Endodermal cell (in vitro differentiated cells): ENCODE data around the gene FAM25G. TPM values are rescaled to one million over a fixed set of nuclear protein-coding genes. Genes with fewer than 3 reads are reported as not detected.

Source experiments
- DNase-seq: peaks from one replicate; pipeline ENCODE4 v3.0.0-alpha.2; 2017
- H3K27ac ChIP-seq: 2 replicates; pipeline ENCODE4 v1.5.1; 2013; ENCODE audit warnings: mild to moderate bottlenecking, low read depth, low read length, moderate library complexity
- H3K27me3 ChIP-seq: 2 replicates; pipeline ENCODE4 v1.6.1; 2013; ENCODE audit warnings: mild to moderate bottlenecking, low read length, moderate library complexity; ENCODE audit not compliant: insufficient read depth, control insufficient read depth, poor library complexity, severe bottlenecking
- H3K36me3 ChIP-seq: 2 replicates; pipeline ENCODE4 v1.7.0; 2013; ENCODE audit warnings: mild to moderate bottlenecking, low read length, moderate library complexity; ENCODE audit not compliant: control insufficient read depth, insufficient read depth
- H3K4me1 ChIP-seq: one replicate; pipeline ENCODE4 v1.7.0; 2013; ENCODE audit warnings: low read length; ENCODE audit not compliant: control insufficient read depth, insufficient read depth
- H3K4me3 ChIP-seq: 2 replicates; pipeline ENCODE4 v1.5.1; 2013; ENCODE audit warnings: mild to moderate bottlenecking, low read length, moderate library complexity
- H3K9ac ChIP-seq: 2 replicates; pipeline ENCODE4 v1.6.1; 2013; ENCODE audit warnings: mild to moderate bottlenecking, low read length, moderate library complexity; ENCODE audit not compliant: poor library complexity, severe bottlenecking; ENCODE audit errors: extremely low read depth
- H3K9me3 ChIP-seq: 2 replicates; pipeline ENCODE4 v1.6.1; 2013; ENCODE audit warnings: mild to moderate bottlenecking, low read length, moderate library complexity; ENCODE audit not compliant: control insufficient read depth
- H3K27ac Mint-ChIP-seq: 2 replicates; pipeline ENCODE4 v1.8.0; 2020; ENCODE audit warnings: mixed read lengths
- H3K27me3 Mint-ChIP-seq: 2 replicates; pipeline ENCODE4 v1.8.0; 2021; ENCODE audit warnings: mild to moderate bottlenecking, mixed read lengths; ENCODE audit not compliant: insufficient read depth
- H3K36me3 Mint-ChIP-seq: 2 replicates; pipeline ENCODE4 v1.8.0; 2020; ENCODE audit warnings: low read depth, mixed read lengths
- H3K4me1 Mint-ChIP-seq: 2 replicates; pipeline ENCODE4 v1.8.0; 2020; ENCODE audit warnings: mixed read lengths
- H3K4me3 Mint-ChIP-seq: 2 replicates; pipeline ENCODE4 v1.8.0; 2020; ENCODE audit warnings: mild to moderate bottlenecking, moderate library complexity, mixed read lengths
- H3K9me3 Mint-ChIP-seq: 2 replicates; pipeline ENCODE4 v1.8.0; 2020; ENCODE audit warnings: mild to moderate bottlenecking, mixed read lengths
- CTCF ChIP-seq: fragments of 200-600 bp; sonication (generic); conservative IDR thresholded peaks from 2 replicates; pipeline ENCODE4 v1.5.0; 2021; ENCODE audit warnings: antibody characterized with exemption, mild to moderate bottlenecking
- WGBS, 2 experiments: methylation state at CpG; one replicate each; pipeline versions ENCODE4 v1.1.5 to v1.1.7; 2013; ENCODE audit warnings: missing lambda C conversion rate in 2 of 2, mixed read lengths in 1 of 2; ENCODE audit not compliant: insufficient coverage in 1 of 2, insufficient read length in 1 of 2; 5-methylcytosine and 5-hydroxymethylcytosine counted together
- total RNA-seq, 2 donors: library from RNA; stranded (reverse); fragmentation: NEBNext Ultra II Directional in 1 of 2; extraction: Animal tissue kit (Norgen Biotek cat#: 25700) in 1 of 2; gene quantifications; 2 replicates in 1 of 2; 3 replicates in 1 of 2; pipeline ENCODE4 v1.2.1, GENCODE V29; 2021

Gene FAM25G
- total RNA-seq, 2 donors from 2014 or later, result not detected

- 84 to 100% methylated on average over 1 to 3 of the region's 3 CpGs for WGBS, 2 experiments
- H3K36me3 Mint-ChIP-seq, result no peaks in the 10 kb centered on the region
- no peak overlapping the region for H3K4me3 Mint-ChIP-seq
- DNase-seq, result no peak
- Histone ChIP-seq H3K9ac (no peak overlapping the region), H3K27ac (no peak overlapping the region), H3K36me3 (no peaks in the 10 kb centered on the region), H3K4me3 (no peak overlapping the region), H3K9me3 (peaks cover 16% of the 10 kb centered on the region), H3K4me1 (no peaks in the 10 kb centered on the region), H3K27me3 (no peaks in the 10 kb centered on the region)
- no peak overlapping the region for H3K27ac Mint-ChIP-seq
- peaks cover 6% of the 10 kb centered on the region for H3K4me1 Mint-ChIP-seq
- no peaks in the 10 kb centered on the region for H3K27me3 Mint-ChIP-seq
- TF ChIP-seq CTCF, result no peak
- H3K9me3 Mint-ChIP-seq, result peaks cover 9% of the 10 kb centered on the region
Observed at GRCh38 chr10:47447705-47448104, 43.8 kb downstream of the FAM25G start.

DNA sequence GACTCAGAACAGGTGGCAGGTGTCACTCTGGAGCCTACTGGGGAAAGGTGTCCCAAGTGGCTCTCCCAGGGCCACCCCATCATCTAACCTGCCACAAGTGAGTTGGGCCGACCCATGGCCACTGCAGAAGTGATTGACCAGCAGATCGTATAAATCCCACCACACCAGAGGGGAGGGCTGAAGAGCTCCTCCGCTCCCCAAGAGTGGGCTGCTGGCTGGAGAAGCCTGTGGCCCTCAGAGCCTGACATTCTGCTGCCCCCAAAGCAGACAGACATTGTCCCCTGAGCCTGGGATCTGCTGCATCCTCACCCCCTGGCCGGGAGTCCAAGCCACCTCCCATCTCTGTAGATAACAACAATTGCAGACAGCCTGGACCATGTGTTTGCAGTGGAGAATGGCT is 44.3 kb downstream of the FAM25G start:
- Histone ChIP-seq H3K4me1 (no peaks in the 10 kb centered on the region), H3K36me3 (no peaks in the 10 kb centered on the region), H3K4me3 (no peak overlapping the region), H3K9me3 (peaks cover 16% of the 10 kb centered on the region), H3K27ac (no peak overlapping the region), H3K27me3 (no peaks in the 10 kb centered on the region), H3K9ac (no peak overlapping the region)
- Mint-ChIP-seq H3K9me3 (peaks cover 9% of the 10 kb centered on the region), H3K27ac (no peak overlapping the region), H3K4me1 (peaks cover under 1% of the 10 kb centered on the region), H3K4me3 (no peak overlapping the region), H3K36me3 (no peaks in the 10 kb centered on the region), H3K27me3 (no peaks in the 10 kb centered on the region)
- WGBS, 2 experiments, result 82 to 93% methylated on average over 2 to 4 of the region's 4 CpGs
- TF ChIP-seq CTCF, result no peak
- no peak for DNase-seq

GRCh38 chr10:47445720-47446119 is 45.8 kb downstream of the FAM25G start:
- H3K9me3 Mint-ChIP-seq, result peaks cover 9% of the 10 kb centered on the region
- H3K4me3 ChIP-seq, result no peak overlapping the region
- no peaks in the 10 kb centered on the region for H3K36me3 ChIP-seq
- DNase-seq, result no peak
- 83% methylated on average over 1 of the region's 1 CpG; no CpG with 5 or more reads in 1 of the 2 experiments for WGBS, 2 experiments
- TF ChIP-seq CTCF, result no peak
- H3K27me3 ChIP-seq, result no peaks in the 10 kb centered on the region
- no peaks in the 10 kb centered on the region for H3K4me1 ChIP-seq
- H3K27me3 Mint-ChIP-seq, result no peaks in the 10 kb centered on the region
- no peaks in the 10 kb centered on the region for H3K4me1 Mint-ChIP-seq
- no peaks in the 10 kb centered on the region for H3K36me3 Mint-ChIP-seq
- no peak overlapping the region for H3K27ac ChIP-seq
- H3K4me3 Mint-ChIP-seq, result no peak overlapping the region
- H3K9ac ChIP-seq, result no peak overlapping the region
- peaks cover 16% of the 10 kb centered on the region for H3K9me3 ChIP-seq
- H3K27ac Mint-ChIP-seq, result no peak overlapping the region
